Activated CD4-positive, alpha-beta T cell treated with anti-CD3 and anti-CD28 coated beads, Interleukin-2, amount 10 ng/mL, durations not matched to agents 7 days and 5 days (primary cell): ENCODE data around the gene NNAT. TPM values are rescaled to one million over a fixed set of nuclear protein-coding genes. Genes with fewer than 3 reads are reported as not detected.
"Not testable (repeated sequence)": the region's sequence is repeated elsewhere in the genome, so short reads cannot be mapped to it uniquely, and the experiment has no call there.

ENCODE experiments used
- CTCF ChIA-PET: fragments of 350-600 bp; sonication (Branson Sonifier 250); formaldehyde crosslinking; loops from one replicate; lab custom pipeline; 2021; ENCODE audit warnings: antibody characterized with exemption; lab: Charles Lee
- POLR2A ChIA-PET: fragments of 350-600 bp; sonication (Branson Sonifier 250); formaldehyde crosslinking; loops from one replicate; lab custom pipeline; 2021; ENCODE audit warnings: antibody characterized with exemption; lab: Charles Lee
- DNase-seq: peaks from one replicate; pipeline ENCODE4 v3.0.0-alpha.2; 2020
- H3K27ac Mint-ChIP-seq: one replicate; pipeline ENCODE4 v1.8.0; 2021; ENCODE audit warnings: mild to moderate bottlenecking, moderate library complexity, mixed read lengths
- H3K27me3 Mint-ChIP-seq: one replicate; pipeline ENCODE4 v1.8.0; 2021; ENCODE audit warnings: mixed read lengths
- H3K36me3 Mint-ChIP-seq: one replicate; pipeline ENCODE4 v1.8.0; 2021; ENCODE audit warnings: low read depth, mixed read lengths
- H3K4me1 Mint-ChIP-seq: one replicate; pipeline ENCODE4 v1.8.0; 2021; ENCODE audit warnings: mixed read lengths
- H3K4me3 Mint-ChIP-seq: one replicate; pipeline ENCODE4 v1.8.0; 2021; ENCODE audit warnings: mild to moderate bottlenecking, moderate library complexity, mixed read lengths
- H3K9me3 Mint-ChIP-seq: one replicate; pipeline ENCODE4 v1.8.0; 2021; ENCODE audit warnings: mixed read lengths
- total RNA-seq, 2 experiments: library from RNA; stranded (reverse); gene quantifications; one replicate each; pipeline ENCODE4 v1.2.3, GENCODE V29; 2021

Gene NNAT
- total RNA-seq, 2 experiments from 2014 or later = 0.17 TPM; not detected in 1

- H3K27ac Mint-ChIP-seq, H3K36me3 Mint-ChIP-seq, CTCF ChIA-PET, H3K9me3 Mint-ChIP-seq, POLR2A ChIA-PET, H3K4me1 Mint-ChIP-seq, DNase-seq, H3K4me3 Mint-ChIP-seq: not testable (repeated sequence)
- peaks cover 17% of the 10 kb centered on the region for H3K27me3 Mint-ChIP-seq
Measured at GRCh38 chr20:37486209-37486608, 34.8 kb upstream of the NNAT start.

DNA sequence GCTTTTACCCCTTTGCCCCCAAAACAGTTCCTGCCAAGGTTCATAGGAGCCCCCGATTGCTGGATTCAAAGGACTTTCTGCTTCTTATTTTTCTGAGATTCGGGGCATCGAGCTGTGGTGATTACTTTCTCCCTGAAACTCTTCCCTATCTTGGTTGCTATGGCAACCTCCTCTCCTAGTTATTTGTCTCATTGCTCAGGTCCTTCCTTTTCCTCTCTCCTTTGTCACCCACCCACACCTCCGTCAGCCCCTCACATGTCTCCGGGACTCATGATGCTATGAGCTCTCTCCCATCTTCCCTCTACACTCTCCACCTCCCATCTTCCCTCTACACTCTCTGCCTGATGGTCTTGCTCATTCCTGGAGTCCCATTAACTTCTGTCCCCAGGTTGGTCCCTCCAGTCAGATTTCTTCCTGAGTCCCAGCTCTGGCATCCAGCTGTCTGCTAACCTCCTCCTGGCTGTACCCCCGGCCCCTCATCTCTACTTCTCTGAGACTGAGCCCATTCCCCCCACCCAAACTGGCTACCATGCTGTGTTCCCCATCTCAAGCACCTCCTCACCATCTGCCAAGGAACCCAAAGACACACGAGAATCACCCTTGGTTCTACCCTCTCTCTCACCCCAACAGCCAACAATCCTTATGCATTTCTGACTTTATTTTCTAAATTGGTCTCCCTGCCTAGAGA lies 30.2 kb upstream of the NNAT start:
- Mint-ChIP-seq H3K9me3 (no peaks in the 10 kb centered on the region), H3K27ac (no peak overlapping the region), H3K4me1 (no peaks in the 10 kb centered on the region), H3K36me3 (no peaks in the 10 kb centered on the region), H3K4me3 (no peak overlapping the region), H3K27me3 (peaks cover 5% of the 10 kb centered on the region)
- DNase-seq = no peak
- CTCF ChIA-PET = interaction anchor here (0.6 kb wide), 1 partner anchor 702 kb away, joined by 3 read pairs; no protein-coding TSS in a partner anchor
- POLR2A ChIA-PET = no interaction called here

DNA sequence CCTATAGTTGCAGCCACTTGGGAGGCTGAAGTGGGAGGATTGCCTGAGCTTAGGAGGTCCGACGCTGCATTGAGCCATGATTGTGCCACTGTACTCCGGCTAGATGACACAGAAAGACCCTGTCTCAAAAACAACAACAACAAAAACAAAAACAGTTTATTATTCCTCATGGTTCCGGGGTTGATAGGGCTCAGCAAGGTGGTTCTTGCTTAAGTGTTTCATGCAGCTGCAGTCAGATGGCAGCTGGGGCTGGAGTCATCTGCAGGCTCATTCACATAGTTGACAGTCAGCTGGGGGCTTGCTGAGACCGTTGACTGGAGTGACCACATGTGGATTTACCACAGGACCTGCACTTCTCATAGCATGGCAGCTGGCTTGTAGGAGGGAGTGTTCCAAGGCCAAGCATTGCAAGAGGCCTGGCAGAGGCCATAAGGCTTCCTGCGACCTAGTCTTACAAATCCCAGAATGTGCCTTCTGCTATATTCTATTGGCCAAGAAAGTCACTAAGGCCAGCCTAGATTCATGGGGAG lies 28.9 kb upstream of the NNAT start:
- H3K4me1 Mint-ChIP-seq = no peaks in the 10 kb centered on the region
- POLR2A ChIA-PET = no interaction called here
- H3K27ac Mint-ChIP-seq = no peak overlapping the region
- H3K27me3 Mint-ChIP-seq = peaks cover 5% of the 10 kb centered on the region
- no peak for DNase-seq
- no peaks in the 10 kb centered on the region for H3K9me3 Mint-ChIP-seq
- CTCF ChIA-PET = no interaction called here
- no peaks in the 10 kb centered on the region for H3K36me3 Mint-ChIP-seq
- H3K4me3 Mint-ChIP-seq = no peak overlapping the region

DNA sequence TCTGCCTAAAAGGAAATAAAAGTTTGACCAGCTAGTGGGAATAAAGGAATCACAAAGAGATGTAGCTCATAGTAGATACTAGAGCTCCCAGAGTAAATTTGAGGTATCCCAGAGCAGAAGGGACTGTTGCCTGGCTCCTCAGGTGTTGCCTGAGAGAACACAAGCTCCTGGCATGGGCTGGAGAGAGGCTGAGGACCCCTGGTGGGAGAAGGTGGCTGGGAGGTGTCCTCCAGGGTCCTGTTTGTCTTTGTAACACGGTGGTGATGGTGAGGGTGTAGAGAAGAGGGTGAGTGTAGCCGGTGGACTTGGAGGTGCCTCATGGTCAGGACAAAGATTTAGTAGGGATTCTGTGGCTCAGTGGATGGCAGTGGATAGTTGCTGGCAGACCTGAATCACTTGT lies 28.1 kb upstream of the NNAT start:
- H3K36me3 Mint-ChIP-seq = no peaks in the 10 kb centered on the region
- no peak overlapping the region for H3K27ac Mint-ChIP-seq
- DNase-seq = no peak
- ChIA-PET POLR2A (interaction anchor here (0.7 kb wide), 1 partner anchor 46 kb away, joined by 3 read pairs; no protein-coding TSS in a partner anchor), CTCF (no interaction called here)
- H3K27me3 Mint-ChIP-seq = no peaks in the 10 kb centered on the region
- no peak overlapping the region for H3K4me3 Mint-ChIP-seq
- no peaks in the 10 kb centered on the region for H3K4me1 Mint-ChIP-seq
- H3K9me3 Mint-ChIP-seq = no peaks in the 10 kb centered on the region

GRCh38 chr20:37494301-37494700 lies 26.7 kb upstream of the NNAT start:
- DNase-seq = no peak
- Mint-ChIP-seq H3K27ac (no peak overlapping the region), H3K9me3 (no peaks in the 10 kb centered on the region), H3K36me3 (no peaks in the 10 kb centered on the region), H3K4me1 (no peaks in the 10 kb centered on the region), H3K4me3 (no peak overlapping the region), H3K27me3 (no peaks in the 10 kb centered on the region)
- CTCF ChIA-PET = interaction anchor here (1.1 kb wide), 1 partner anchor 8 kb away, joined by 3 read pairs; no protein-coding TSS in a partner anchor
- POLR2A ChIA-PET = no interaction called here

DNA sequence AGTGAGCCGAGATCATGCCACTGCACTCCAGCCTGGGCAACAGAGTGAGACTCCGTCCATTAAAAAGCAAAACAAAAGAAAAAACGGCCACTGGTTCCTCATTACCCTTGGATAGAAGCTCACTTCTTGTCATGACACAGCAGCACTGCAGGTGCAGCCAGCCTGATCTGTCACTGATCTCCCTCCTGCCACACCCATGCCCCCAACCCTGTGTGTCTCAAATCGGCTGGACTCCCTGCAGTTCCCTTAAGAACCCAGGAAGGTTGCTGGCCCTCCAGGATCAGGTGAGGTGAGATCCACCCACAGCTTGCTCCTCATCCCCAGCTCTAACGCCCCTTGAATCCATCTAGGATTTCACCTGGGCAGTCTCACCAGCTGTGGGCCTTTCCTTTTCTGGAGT lies 26.3 kb upstream of the NNAT start:
- Mint-ChIP-seq H3K9me3 (no peaks in the 10 kb centered on the region), H3K36me3 (no peaks in the 10 kb centered on the region), H3K27ac (no peak overlapping the region), H3K4me3 (no peak overlapping the region), H3K27me3 (no peaks in the 10 kb centered on the region), H3K4me1 (no peaks in the 10 kb centered on the region)
- CTCF ChIA-PET = interaction anchor here (0.5 to 0.6 kb wide), 2 partner anchors 154 to 604 kb away, joined by 3 to 4 read pairs; no protein-coding TSS in a partner anchor
- POLR2A ChIA-PET = no interaction called here
- no peak for DNase-seq

- ChIA-PET POLR2A (no interaction called here), CTCF (no interaction called here)
- H3K36me3 Mint-ChIP-seq = no peaks in the 10 kb centered on the region
- H3K27me3 Mint-ChIP-seq = no peaks in the 10 kb centered on the region
- no peaks in the 10 kb centered on the region for H3K4me1 Mint-ChIP-seq
- DNase-seq = no peak
- no peaks in the 10 kb centered on the region for H3K9me3 Mint-ChIP-seq
- H3K4me3 Mint-ChIP-seq = no peak overlapping the region
- H3K27ac Mint-ChIP-seq = no peak overlapping the region
Measured at GRCh38 chr20:37498066-37498665, 22.9 kb upstream of the NNAT start.

DNA sequence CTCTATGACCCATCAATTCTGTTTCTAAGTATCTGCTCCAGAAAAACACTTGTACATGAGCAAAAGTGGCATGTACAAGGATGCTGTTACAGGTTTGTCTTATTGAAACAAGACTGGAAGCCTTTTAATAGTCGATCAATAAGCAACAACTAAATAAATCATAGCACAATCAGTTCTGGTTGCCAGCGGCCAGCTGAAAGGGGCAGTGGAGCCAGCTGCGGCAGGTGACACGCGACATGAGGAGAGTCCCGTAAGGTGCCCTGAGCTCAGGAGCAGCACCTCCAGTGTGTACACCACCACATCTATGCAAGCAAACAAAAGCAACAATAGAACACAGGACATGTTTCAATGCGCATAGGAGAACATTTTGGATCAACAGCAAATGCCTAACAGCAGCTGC lies 20.7 kb upstream of the NNAT start:
- CTCF ChIA-PET = no interaction called here
- Mint-ChIP-seq H3K27me3 (no peaks in the 10 kb centered on the region), H3K27ac (no peak overlapping the region), H3K36me3 (no peaks in the 10 kb centered on the region), H3K4me3 (no peak overlapping the region), H3K9me3 (no peaks in the 10 kb centered on the region), H3K4me1 (no peaks in the 10 kb centered on the region)
- DNase-seq = no peak
- POLR2A ChIA-PET = no interaction called here

DNA sequence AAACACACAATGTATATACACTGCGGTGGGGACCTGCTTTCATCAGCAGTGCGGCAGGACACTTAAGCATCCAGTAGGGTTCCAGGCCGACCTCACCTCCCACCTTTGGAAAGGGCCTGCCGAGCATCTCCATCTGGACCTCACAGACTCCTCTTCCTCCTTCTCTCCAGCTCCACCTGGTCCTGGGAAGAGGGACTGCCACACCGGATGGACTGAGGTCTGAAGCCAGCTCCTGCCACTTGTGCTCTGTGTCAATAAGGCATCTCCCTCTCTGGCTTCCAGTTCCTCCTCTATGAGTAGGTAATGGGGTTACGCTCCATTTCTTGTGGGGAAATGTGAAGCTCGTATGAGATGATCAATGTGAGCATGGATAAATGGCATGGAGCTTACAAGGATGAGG lies 19.1 kb upstream of the NNAT start:
- DNase-seq = no peak
- H3K27ac Mint-ChIP-seq = no peak overlapping the region
- H3K27me3 Mint-ChIP-seq = no peaks in the 10 kb centered on the region
- no peak overlapping the region for H3K4me3 Mint-ChIP-seq
- H3K9me3 Mint-ChIP-seq = no peaks in the 10 kb centered on the region
- ChIA-PET CTCF (interaction anchor here (0.6 to 1.2 kb wide), 4 partner anchors 8 to 137 kb away, joined by 3 read pairs; no protein-coding TSS in a partner anchor), POLR2A (no interaction called here)
- H3K36me3 Mint-ChIP-seq = no peaks in the 10 kb centered on the region
- H3K4me1 Mint-ChIP-seq = no peaks in the 10 kb centered on the region

DNA sequence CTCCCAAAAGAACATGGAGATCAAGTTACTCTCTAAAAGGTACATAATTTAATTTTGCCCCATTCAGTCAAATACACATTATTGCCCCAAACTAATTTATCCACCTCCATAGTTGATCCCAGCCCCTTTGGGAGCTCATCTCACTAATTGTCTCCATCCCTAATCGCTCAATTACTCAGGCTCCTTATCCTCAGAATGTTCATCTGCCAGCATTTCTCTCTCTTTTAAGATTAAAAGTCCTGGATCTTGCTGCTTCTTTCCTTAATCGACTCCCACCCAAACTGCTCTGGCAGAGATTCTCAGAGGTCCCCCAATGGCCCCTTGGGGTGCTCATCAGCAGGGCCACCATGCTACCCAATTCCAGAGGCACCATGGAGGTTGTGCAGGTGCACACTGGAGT lies 18.4 kb upstream of the NNAT start:
- H3K4me3 Mint-ChIP-seq = no peak overlapping the region

DNA sequence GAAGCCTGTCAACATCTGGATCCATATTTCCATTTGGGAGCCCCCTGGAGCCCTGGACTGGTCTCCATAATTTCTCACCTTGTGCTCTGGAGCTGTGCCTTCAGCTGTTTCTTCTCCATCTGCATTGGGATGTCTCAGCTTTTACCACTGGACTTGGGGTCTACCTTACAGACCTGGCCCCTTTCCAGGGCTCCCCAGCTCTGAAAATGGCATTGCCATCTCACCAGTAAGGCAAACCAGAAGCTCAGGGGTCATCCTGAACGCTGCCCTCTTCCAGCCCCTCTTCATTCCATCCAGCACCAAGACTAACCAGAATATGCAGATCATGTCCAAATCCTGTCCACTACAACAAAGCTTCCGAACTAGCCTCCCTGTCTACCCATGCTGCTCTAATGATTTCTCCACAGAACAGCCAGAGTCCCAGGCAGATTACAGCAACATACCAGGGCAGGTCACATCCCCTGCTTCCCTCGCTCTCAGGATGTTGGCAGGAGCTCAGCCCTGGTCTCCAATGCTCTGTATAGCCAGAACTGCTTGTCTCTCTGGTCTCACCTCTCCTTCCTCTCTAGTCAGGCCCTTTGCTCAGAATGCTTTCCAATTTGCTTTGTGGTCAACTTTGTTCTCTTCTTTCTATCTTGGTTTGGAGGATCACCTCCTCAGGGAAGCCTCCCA lies 17.7 kb upstream of the NNAT start:
- Mint-ChIP-seq H3K4me3 (no peak overlapping the region), H3K36me3 (no peaks in the 10 kb centered on the region), H3K27me3 (no peaks in the 10 kb centered on the region), H3K27ac (no peak overlapping the region), H3K9me3 (no peaks in the 10 kb centered on the region), H3K4me1 (no peaks in the 10 kb centered on the region)
- ChIA-PET CTCF (interaction anchor here (1.2 kb wide), 1 partner anchor 25 kb away, joined by 3 read pairs; no protein-coding TSS in a partner anchor), POLR2A (interaction anchor here (0.6 kb wide), 1 partner anchor 16 kb away, joined by 5 read pairs; no protein-coding TSS in a partner anchor)
- DNase-seq = no peak

More for the DNA sequence above, 18.4 kb upstream of the NNAT start:
- no peak for DNase-seq
- no peaks in the 10 kb centered on the region for H3K36me3 Mint-ChIP-seq
- no peaks in the 10 kb centered on the region for H3K4me1 Mint-ChIP-seq
- H3K27ac Mint-ChIP-seq = no peak overlapping the region
- ChIA-PET POLR2A (no interaction called here), CTCF (interaction anchor here (0.6 to 1.2 kb wide), 4 partner anchors 9 to 138 kb away, joined by 3 read pairs; no protein-coding TSS in a partner anchor)
- no peaks in the 10 kb centered on the region for H3K9me3 Mint-ChIP-seq
- no peaks in the 10 kb centered on the region for H3K27me3 Mint-ChIP-seq

- Mint-ChIP-seq H3K4me3 (no peak overlapping the region), H3K9me3 (no peaks in the 10 kb centered on the region), H3K27me3 (no peaks in the 10 kb centered on the region), H3K27ac (no peak overlapping the region), H3K36me3 (no peaks in the 10 kb centered on the region), H3K4me1 (no peaks in the 10 kb centered on the region)
- ChIA-PET CTCF (no interaction called here), POLR2A (no interaction called here)
- no peak for DNase-seq
Measured at GRCh38 chr20:37504404-37505096, 16.5 kb upstream of the NNAT start.
